Head of caudate nucleus (tissue), 42 donors: ENCODE results near the gene ORC2.
"Not testable (repeated sequence)": the region's sequence is repeated elsewhere in the genome, so short reads cannot be mapped to it uniquely, and the experiment has no call there.

ENCODE experiments used
- DNase-seq, 42 donors: peaks; one replicate each; pipeline versions ENCODE4 v3.0.0 to v3.0.0-alpha.2; 2020 to 2021; ENCODE audit warnings: mixed read lengths in 7 of 42
- intact Hi-C: fragments of 100-400 bp; cut with DNase I; formaldehyde crosslinking; loops from one replicate; pipeline ENCODE4 v1.15.0; 2022

ORC2 gene

GRCh38 chr2:200963124-200963917, at the start of gene ORC2:
Gene ORC2 (minus strand): TSS chr2:200963660. CDS start chr2:200958123, 5,537 bp downstream.
- peak; percentile 88 to 97 (median 94) for DNase-seq
- intact Hi-C loops, result loop anchor here (5.0 kb wide), 1 partner anchor 104 kb away; no protein-coding TSS in a partner anchor

DNA sequence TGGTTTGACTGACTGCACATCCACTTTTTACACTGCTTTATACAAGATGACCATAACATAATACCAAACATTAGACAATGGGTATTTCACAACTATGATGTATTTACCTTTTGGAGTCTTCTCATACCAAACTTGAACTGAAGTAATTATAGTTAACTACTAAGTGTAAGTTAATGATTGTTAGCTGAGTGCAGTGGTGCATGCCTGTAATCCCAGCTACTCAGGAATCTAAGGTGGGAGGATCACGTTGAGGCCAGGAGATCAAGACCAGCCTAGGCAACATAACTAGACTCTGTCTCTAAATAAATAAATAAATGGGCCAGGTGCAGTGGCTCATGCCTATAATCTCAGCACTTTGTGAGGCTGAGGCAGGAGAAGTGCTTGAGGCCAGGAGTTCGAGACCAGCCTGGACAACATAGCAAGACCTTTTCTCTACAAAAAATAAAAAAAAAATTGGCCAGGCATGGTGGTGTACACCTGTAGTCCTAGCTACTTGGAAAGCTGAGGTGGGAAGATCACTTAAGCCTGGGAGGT, 44.9 kb upstream of the ORC2 start:
- no peak for DNase-seq
- intact Hi-C loops, result no loop called here

DNA sequence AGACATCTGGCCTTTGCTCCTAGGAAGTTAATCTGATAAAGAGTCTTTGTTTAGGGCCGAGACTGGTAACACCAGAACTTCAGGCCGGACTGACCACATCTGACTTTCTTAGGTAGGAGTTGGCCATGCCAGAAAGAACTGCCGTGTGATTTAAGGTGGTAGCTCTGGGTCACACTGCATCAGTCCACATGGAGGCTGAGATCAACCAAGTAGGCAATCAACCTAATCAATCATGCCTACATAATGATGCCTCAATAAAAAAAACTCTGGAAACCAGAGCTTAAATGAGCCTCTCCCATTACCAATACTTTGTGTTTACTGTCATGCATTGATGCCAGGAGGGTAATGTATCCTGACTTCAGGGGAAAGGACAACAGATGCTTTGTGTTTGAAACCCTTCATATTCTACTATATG, 44.1 kb upstream of the ORC2 start:
- DNase-seq, result no peak
- intact Hi-C loops, result no loop called here

DNA sequence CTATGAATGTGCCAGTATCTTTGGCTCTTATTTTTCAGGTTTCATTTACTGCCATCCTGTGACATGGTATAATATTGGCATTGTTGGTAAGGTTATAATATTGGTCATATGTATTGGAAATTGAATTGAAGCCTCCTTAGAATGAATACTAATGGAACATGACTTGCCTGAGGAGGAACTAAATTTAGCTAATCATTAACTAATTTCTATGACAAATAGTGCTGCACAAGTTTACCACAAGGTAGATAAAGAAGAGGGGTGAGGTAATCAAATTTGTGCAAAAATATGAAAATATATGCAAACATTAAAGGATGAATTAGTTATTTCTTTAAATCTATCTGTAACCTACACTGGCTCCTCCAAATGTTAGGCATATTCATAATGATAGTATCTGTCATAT, 43.2 kb upstream of the ORC2 start:
- DNase-seq, result no peak
- intact Hi-C loops, result no loop called here

GRCh38 chr2:201004370-201004769, 40.9 kb upstream of the ORC2 start:
- intact Hi-C loops, result no loop called here
- no peak for DNase-seq

DNA sequence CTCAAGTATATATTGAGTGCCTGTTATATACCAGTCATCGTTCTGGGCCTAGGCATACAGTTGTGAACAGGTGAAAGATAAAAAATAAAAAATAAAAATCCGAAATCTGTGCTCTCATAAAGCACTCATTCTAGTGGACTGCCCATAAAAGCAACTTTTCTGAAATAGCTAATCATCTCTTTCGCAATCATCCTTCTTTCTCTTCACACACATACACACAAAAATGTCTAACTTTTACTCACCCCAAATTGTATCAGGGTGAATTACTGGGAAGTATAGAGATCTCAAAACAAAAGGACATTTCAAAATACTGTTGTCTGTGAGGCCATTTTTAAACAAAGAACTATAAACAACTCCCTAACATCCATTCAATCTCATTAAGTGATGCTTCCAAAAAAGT, 29.6 kb upstream of the ORC2 start:
- intact Hi-C loops, result no loop called here
- no peak for DNase-seq

DNA sequence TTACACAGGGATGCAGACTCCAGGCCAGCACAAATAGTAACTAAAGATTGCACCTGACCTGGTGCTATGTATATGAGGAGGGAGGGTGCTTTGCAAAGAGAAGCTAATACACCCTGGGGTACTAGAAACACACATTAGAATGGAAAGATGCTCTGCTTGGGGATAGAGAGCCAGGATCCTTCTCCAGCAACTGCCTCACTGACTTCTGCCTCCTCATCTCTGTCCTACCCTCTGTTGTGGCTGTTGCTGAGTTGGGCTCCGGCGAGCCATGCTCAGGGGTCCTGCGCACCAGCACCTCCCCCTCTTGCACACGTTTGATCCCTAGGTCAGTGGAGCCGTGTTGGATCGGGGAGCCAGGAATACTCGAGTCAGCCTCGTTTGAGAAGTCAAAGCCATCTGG, 23.7 kb upstream of the ORC2 start:
- DNase-seq, result no peak
- intact Hi-C loops, result no loop called here

GRCh38 chr2:200985799-200986198, 22.3 kb upstream of the ORC2 start:
- intact Hi-C loops, result no loop called here
- DNase-seq, result no peak

- intact Hi-C loops, result no loop called here
- DNase-seq, result no peak
These were observed 13.2 kb upstream of the ORC2 start for GRCh38 chr2:200976710-200977109.

GRCh38 chr2:200975672-200976071, 12.2 kb upstream of the ORC2 start:
- no peak for DNase-seq
- intact Hi-C loops, result no loop called here

DNA sequence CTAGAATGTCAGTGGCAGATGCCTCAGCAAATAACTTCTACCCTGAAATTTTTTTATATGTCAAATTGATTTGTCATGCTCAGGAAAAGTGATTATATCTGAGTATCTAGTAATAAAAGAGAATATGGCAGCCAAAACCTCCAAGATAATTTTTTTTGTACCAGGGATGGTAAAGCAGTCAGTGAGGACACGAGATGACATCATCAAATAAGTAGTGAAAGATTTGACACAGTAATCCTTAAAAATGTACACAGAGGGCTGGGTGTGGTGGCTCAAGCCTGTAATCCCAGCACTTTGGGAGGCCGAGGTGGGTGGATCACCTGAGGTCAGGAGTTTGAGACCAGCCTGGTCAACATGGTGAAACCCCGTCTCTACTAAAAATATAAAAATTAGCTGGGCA, 6.6 kb upstream of the ORC2 start:
- intact Hi-C loops, result not testable (repeated sequence)

DNA sequence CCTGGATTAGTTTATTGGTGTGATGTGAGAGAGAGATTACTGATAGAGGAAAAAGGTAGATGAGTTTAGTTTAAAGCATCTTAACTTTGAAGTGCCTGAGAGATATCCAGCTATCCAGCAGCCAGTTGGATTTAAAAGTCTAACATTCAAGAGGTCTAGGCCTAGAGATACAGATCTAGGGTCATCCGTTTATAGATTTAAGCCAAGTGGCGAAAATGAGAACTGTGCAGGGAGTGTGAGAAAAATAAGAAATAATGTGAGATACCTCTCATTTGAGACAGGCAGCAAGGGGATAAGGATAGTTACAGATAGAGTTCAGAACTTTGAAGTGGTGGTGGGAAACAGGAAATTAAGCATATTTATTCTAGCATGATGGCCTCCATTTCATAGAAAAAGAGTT, 5.3 kb upstream of the ORC2 start:
- no peak for DNase-seq
- intact Hi-C loops, result no loop called here

More for the DNA sequence above, 6.6 kb upstream of the ORC2 start:
- DNase-seq, result not testable (repeated sequence)

DNA sequence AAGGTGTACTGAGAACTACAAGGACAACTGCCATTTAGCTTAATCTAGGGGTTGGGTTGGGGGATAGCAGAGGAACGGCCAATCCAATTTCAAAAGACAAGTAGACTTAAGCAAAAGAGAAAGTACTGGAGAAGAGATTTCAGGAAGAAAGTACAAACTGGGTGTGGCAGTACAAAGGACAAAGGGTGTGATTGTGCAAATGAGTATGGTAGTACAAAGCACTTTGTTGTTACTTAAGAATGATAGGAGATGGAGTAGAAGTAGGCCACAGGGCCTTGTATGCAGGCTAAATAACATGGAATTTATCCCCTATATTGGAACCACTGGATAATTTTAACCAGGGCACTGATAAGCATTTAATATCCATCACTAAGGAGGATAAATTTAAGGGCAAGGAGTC, 4.7 kb upstream of the ORC2 start:
- peak in 1 of 42 donors; percentile 18 for DNase-seq
- intact Hi-C loops, result no loop called here

- intact Hi-C loops, result no loop called here
These were observed 3.3 kb upstream of the ORC2 start for GRCh38 chr2:200966770-200967169.

DNA sequence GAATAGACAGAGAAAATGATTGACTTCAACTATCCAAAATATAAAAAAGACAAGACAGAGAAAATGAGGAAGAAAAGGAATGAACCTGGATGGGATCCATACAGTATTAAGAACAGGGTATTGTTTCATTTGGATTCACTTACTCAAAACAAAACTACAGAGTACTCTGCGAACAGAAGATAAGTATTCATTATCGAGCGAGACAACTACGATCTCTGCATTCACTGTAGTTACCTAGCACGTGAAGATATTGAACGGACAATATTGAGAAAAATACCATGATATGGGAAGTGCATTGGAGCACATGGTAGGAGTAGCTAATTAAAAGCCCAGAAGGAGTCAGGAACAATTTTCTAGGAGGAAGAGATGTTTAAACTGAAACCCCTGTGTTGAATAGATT, 1.0 kb upstream of the ORC2 start:
- intact Hi-C loops, result loop anchor here (5.0 kb wide), 1 partner anchor 103 kb away; no protein-coding TSS in a partner anchor
- DNase-seq, result no peak

More at GRCh38 chr2:200966770-200967169, 3.3 kb upstream of the ORC2 start:
- no peak for DNase-seq

- DNase-seq, result peak in 3 of 42 donors; percentile 10 to 46 (median 11)
- intact Hi-C loops, result loop anchor here (5.0 kb wide), 1 partner anchor 103 kb away; no protein-coding TSS in a partner anchor
These were observed 425 bp upstream of the ORC2 start for GRCh38 chr2:200963918-200964252.

DNA sequence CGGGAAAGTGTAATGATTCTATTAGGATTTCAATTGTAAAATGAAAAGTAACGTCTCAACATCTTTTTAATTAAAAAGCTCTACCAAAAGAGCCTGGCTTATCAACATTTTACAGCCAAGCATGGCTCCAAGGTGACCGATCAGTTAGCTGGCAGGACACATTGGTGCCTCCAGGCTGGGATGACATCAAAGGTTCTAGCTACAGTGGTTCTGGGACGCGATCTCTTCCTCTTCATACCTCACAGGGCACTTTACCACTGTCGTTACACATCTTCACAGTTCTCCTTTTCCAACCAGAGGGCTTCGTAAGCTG, 693 bp downstream of the ORC2 start:
- intact Hi-C loops, result loop anchor here (5.0 kb wide), 1 partner anchor 105 kb away; no protein-coding TSS in a partner anchor
- peak in 1 of 42 donors; percentile 16 for DNase-seq

- intact Hi-C loops, result loop anchor here (5.0 kb wide), 1 partner anchor 106 kb away; no protein-coding TSS in a partner anchor
- DNase-seq, result no peak
These were observed 1.8 kb downstream of the ORC2 start for GRCh38 chr2:200961674-200962073.

GRCh38 chr2:200950378-200950777, 13.1 kb downstream of the ORC2 start:
- no peak for DNase-seq
- intact Hi-C loops, result no loop called here

GRCh38 chr2:200945395-200945729, 18.1 kb downstream of the ORC2 start:
- no peak for DNase-seq
- intact Hi-C loops, result no loop called here
